ENCODE measurements around the gene AP1G1. TPM values are rescaled to one million over a fixed set of nuclear protein-coding genes. Genes with fewer than 3 reads are reported as not detected.

AP1G1 gene
- total and polyA plus RNA-seq, 2 of the 8 experiments (the other 6 are each of a cell fraction or from before 2014, with no cell fraction given) = 43.9 to 68.4 TPM

DNA sequence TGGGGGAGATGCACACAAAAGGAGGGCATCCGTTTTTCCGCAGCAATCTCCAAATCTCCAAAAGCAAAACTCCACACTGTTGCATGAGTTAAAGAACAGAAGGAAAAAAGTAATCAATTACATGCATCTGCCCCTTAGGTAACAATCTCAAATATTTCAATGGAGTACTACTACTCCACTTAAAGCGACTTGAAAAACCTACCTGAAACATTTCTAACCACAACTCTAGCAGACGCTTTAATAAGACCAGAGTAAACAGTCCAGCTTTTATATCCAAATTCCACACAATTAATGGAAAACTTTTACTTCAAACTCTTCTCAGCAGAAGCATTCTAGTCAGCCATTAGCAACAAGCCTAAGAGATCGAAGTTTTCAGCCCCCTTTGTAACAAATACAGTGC is 29.9 kb downstream of the AP1G1 start:
- CTCF ChIA-PET (ENCODE audit: partially characterized antibody) = no interaction called here
- Histone ChIP-seq H3K4me3 (ENCODE audit: extremely low read depth in 1 of 4, insufficient read depth in 2 of 4, low read depth in 3 of 4, low read length in 4 of 4) (no peak overlapping the region), H4K91ac (replicated peaks; ENCODE audit: insufficient read length, low read length) (no peak overlapping the region), H3K27me3 (replicated peaks in 1 of 4; ENCODE audit: control insufficient read depth in 3 of 4, extremely low read depth in 1 of 4, insufficient read depth in 3 of 4, low read length in 3 of 4) (no peaks in the 10 kb centered on the region), H3K4me1 (replicated peaks in 1 of 4; ENCODE audit: control insufficient read depth in 3 of 4, insufficient read depth in 4 of 4, low read length in 3 of 4) (no peaks in the 10 kb centered on the region), H3K14ac (ENCODE audit: insufficient read length) (no peak overlapping the region), H3K9me3 (ENCODE audit: insufficient read depth in 2 of 2, low read depth in 1 of 2, low read length in 1 of 2) (no peaks in the 10 kb centered on the region), H4K5ac (ENCODE audit: insufficient read length, low read depth, low read length) (no peak overlapping the region), H2BK5ac (ENCODE audit: low read depth, low read length) (no peak overlapping the region), H2AK5ac (ENCODE audit: low read depth, low read length) (no peak overlapping the region), H3K9ac (replicated peaks in 1 of 4; ENCODE audit: extremely low read depth in 1 of 4, low read depth in 3 of 4, low read length in 3 of 4) (no peak overlapping the region), H3K56ac (replicated peaks; ENCODE audit: insufficient read length, low read depth, low read length) (no peak overlapping the region), H4K8ac (ENCODE audit: extremely low read depth, insufficient read depth, low read length) (no peak overlapping the region), H3K79me2 (ENCODE audit: control insufficient read depth in 1 of 2, insufficient read depth in 2 of 2, low read length in 2 of 2) (peaks cover 0 to 26% of the 10 kb centered on the region in 2 experiments; a peak in 2 of 4 replicates), H3K27ac (ENCODE audit: low read depth, low read length) (no peak overlapping the region), H3K23ac (ENCODE audit: insufficient read length) (no peak overlapping the region), H3K4ac (replicated peaks; ENCODE audit: insufficient read length, low read depth, low read length) (no peak overlapping the region), H2AFZ (ENCODE audit: low read length) (no peak overlapping the region), H2BK15ac (ENCODE audit: low read length) (no peak overlapping the region), H2BK120ac (replicated peaks; ENCODE audit: low read depth, low read length) (no peak overlapping the region), H2BK12ac (ENCODE audit: low read depth, low read length) (no peak overlapping the region), H3K36me3 (ENCODE audit: control insufficient read depth in 2 of 4, insufficient read depth in 4 of 4, low read length in 3 of 4) (peaks cover 0 to 10% (median 3%) of the 10 kb centered on the region in 4 experiments; a peak in 2 of 8 replicates), H3K23me2 (ENCODE audit: low read depth, low read length) (no peaks in the 10 kb centered on the region), H3K18ac (ENCODE audit: extremely low read depth, low read length) (no peak overlapping the region), H4K20me1 (replicated peaks in 1 of 2; ENCODE audit: control insufficient read depth in 1 of 2, insufficient read depth in 2 of 2, low read length in 2 of 2) (peaks cover 0 to 1% of the 10 kb centered on the region in 2 experiments), H3K4me2 (ENCODE audit: insufficient read depth in 1 of 2, low read depth in 2 of 2, low read length in 2 of 2) (no peak overlapping the region), H3K79me1 (ENCODE audit: low read depth, low read length) (peaks cover 5% of the 10 kb centered on the region; the same call in 1 of the 2 replicates), H2BK20ac (ENCODE audit: low read length) (no peak overlapping the region)
- DNase-seq (ENCODE audit: low read depth in 1 of 2, low spot score in 2 of 2) = no peak
- no peak for FAIRE-seq
- 93% methylated on average over 5 of the region's 5 CpGs; no CpG with 5 or more reads in 1 of the 2 experiments for WGBS, 2 experiments (ENCODE audit: extremely low coverage in 1 of 2, insufficient coverage in 1 of 2, insufficient read length in 1 of 2, insufficient replicate concordance in 2 of 2, low coverage in 1 of 2, low lambda C conversion rate in 2 of 2, missing lambda C conversion rate in 1 of 2)
- POLR2A ChIA-PET (ENCODE audit: partially characterized antibody) = no interaction called here
- TF ChIP-seq NANOG (IDR thresholded peaks at IDR 0.05; ENCODE audit: insufficient read depth, low read depth, low read length, poor library complexity, severe bottlenecking) = no peak
- no peak for TF ChIP-seq SIN3A (conservative IDR thresholded peaks at IDR 0.05 in 1 of 2, IDR thresholded peaks at IDR 0.05 in 1 of 2; ENCODE audit: low read depth in 1 of 2, low read length in 2 of 2)
- no peak for TF ChIP-seq TAF7 (optimal IDR thresholded peaks at IDR 0.05; ENCODE audit: borderline replicate concordance, low read depth, low read length)
- no peak for TF ChIP-seq BACH1 (IDR thresholded peaks at IDR 0.05; ENCODE audit: low read length)
- TF ChIP-seq NRF1 (IDR thresholded peaks at IDR 0.05; ENCODE audit: low read depth, low read length) = no peak
- no peak for TF ChIP-seq TAF1 (IDR thresholded peaks at IDR 0.05; ENCODE audit: low read depth, low read length)
- no peak for TF ChIP-seq RFX5 (IDR thresholded peaks at IDR 0.05; ENCODE audit: borderline replicate concordance, low read depth, low read length)
- no peak for TF ChIP-seq POLR2A (IDR thresholded peaks at IDR 0.05; ENCODE audit: control extremely low read depth in 1 of 2, low read depth in 2 of 2, low read length in 2 of 2)
- TF ChIP-seq EGR1 (IDR thresholded peaks at IDR 0.05; ENCODE audit: borderline replicate concordance, low read depth, low read length) = no peak
- no peak for TF ChIP-seq TEAD4 (IDR thresholded peaks at IDR 0.05; ENCODE audit: low read depth, low read length)
- TF ChIP-seq RNF2 (IDR thresholded peaks at IDR 0.05; ENCODE audit: borderline replicate concordance, low read depth, low read length, missing control alignments, poor library complexity, severe bottlenecking) = no peak
- TF ChIP-seq MAX (IDR thresholded peaks at IDR 0.05) = no peak
